ENCODE results near the gene GABRR3.

DNA sequence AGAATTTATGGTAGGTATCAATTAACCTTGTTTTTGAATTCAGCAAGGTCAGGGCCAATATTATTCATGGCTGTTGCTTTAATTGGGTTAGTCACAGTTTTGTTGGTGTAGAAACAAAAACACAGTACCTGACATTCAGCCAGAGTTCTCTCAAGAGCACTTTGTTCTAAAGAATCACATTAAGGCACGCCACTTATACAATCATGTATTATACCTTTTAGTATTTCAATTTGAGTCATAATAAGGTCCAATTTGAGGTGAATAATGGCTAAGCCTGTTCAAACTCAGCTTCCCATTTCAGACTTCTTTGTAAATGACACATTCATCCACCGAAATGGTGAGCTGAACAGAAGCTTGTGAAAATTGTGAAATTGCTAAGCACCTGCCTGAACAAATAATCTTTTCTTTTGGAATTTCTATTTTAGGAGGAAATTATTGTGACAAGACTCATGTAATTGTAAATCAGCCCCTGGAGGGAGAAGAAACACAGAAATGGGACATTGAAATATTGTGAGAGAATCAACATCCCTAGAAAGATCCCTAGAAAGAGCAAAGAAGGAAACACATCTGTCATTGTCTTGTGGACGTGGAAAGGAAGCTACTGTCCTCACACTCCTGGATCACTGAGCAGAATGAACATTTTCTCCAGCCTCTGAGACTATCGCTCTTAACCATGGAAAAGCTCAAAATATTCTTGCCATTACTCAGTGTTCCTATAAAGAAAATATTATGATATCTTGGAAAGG, 92.1 kb downstream of the GABRR3 start:
- TF ChIP-seq, protein P1, sequence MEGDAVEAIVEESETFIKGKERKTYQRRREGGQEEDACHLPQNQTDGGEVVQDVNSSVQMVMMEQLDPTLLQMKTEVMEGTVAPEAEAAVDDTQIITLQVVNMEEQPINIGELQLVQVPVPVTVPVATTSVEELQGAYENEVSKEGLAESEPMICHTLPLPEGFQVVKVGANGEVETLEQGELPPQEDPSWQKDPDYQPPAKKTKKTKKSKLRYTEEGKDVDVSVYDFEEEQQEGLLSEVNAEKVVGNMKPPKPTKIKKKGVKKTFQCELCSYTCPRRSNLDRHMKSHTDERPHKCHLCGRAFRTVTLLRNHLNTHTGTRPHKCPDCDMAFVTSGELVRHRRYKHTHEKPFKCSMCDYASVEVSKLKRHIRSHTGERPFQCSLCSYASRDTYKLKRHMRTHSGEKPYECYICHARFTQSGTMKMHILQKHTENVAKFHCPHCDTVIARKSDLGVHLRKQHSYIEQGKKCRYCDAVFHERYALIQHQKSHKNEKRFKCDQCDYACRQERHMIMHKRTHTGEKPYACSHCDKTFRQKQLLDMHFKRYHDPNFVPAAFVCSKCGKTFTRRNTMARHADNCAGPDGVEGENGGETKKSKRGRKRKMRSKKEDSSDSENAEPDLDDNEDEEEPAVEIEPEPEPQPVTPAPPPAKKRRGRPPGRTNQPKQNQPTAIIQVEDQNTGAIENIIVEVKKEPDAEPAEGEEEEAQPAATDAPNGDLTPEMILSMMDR (IDR thresholded peaks at IDR 0.05), result no peak
- TF ChIP-seq ZFX (IDR thresholded peaks at IDR 0.05; ENCODE audit: borderline replicate concordance), result no peak
